Measurements from ENCODE around the gene MAST4.
"Not testable (repeated sequence)": the region's sequence is repeated elsewhere in the genome, so short reads cannot be mapped to it uniquely, and the experiment has no call there.

The MAST4 gene

DNA sequence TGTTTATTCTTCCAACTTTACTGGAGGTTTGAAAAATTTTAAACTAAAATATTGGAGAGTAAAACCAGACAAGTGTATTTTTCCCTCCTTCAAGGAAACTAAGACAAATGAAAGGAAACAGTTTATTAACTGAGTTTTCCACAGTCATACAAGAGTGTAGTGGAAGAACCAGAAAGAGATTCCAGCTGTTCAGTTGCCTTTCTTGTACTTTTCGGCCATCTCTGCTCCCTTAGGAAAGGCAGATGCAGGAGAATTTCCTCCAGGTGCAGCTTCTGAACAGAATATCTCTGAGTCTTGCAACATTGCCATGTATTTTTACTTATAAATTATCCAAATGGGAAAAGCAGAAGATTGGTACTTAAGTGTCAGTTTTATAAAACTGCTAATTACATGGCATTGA, 217.1 kb downstream of the MAST4 start:
- no peak for DNase-seq (ENCODE audit: low read depth)

DNA sequence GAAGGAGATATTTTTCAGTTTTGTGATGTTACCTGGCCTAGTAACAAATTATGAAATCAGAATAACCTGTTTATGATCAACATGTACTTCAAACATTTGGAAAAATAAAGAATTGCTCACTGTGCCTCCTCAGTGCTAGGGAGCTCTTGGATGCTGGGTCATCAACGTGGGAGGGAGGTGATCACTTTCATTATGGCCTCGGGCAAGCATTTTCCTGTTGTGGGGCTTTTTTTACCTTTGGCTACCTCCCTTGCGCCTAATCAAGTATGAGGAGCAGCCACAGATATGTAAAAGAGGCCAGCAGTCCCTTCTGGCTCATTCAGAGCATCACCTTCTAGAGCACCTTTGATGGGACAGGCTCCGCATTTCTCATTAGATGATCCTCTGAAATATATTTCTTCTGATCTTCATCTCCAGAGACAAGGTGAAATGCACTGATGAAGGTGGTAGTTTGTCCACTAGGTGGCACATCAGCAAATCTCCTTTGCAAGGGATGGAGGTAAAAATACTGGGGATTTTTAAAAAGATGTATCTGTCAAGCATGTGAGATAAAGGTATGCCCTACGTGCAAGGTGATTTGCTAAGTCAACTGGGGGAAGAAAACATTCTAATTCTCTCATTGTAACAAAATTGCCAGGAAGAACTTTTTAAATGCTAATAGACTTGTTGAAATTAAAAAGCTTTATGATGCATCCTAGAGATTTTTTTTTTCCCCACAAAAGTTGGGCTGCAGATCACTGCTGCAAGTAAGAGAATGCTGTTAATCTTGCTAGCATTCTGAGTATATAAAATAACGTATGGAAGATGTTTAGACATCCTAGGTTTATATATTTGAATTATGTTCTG, 218.2 kb downstream of the MAST4 start:
- DNase-seq (ENCODE audit: low read depth): peak; percentile 26

DNA sequence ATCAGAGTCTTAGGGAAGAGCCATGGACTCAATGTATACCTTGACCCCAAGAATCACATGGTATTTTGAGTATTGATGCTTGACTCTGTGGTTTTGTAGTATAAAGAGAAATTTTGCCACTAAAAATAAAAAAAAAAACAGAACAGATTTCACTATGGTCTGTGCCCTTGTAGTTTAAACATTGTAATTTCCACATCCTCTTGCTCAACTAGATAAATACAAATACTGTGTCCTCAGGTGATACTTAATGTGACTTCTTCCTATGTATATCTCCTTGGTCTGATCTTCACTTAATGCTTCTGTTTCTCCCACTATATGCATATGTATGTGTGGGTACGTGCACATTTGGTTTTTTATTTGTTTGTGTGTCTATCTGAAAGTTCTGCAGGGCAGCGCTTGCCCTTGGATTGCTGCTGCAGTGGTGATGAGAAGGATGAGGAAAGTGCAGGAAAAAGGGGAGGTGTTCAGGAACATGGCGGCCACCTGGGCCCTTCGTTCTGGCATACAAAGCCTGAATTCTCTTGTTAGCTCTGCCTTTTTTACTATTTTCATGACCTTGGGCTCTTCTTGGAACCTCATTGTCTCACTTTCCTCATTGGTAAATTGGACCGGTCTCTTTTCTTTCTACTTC, 222.2 kb downstream of the MAST4 start:
- DNase-seq (ENCODE audit: low read depth): no peak

DNA sequence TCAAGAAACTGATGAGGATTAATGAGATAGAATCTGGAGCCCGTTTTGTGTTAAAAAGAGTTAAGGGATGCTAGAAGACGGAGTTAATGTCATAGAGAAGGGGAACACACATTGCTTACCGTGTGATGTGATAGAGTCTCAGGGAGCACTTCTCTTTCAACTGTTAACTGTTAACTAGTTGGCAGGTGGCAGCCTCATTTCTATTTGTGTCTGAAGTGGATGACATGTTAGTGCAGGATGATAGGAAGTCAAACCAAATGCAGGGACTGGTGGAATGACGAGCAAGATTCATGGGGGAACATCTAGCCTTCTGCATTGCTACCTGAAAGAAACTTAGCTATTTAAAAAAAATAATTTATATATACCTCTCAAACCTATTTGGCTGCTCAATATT, 222.7 kb downstream of the MAST4 start:
- DNase-seq (ENCODE audit: low read depth): no peak

DNA sequence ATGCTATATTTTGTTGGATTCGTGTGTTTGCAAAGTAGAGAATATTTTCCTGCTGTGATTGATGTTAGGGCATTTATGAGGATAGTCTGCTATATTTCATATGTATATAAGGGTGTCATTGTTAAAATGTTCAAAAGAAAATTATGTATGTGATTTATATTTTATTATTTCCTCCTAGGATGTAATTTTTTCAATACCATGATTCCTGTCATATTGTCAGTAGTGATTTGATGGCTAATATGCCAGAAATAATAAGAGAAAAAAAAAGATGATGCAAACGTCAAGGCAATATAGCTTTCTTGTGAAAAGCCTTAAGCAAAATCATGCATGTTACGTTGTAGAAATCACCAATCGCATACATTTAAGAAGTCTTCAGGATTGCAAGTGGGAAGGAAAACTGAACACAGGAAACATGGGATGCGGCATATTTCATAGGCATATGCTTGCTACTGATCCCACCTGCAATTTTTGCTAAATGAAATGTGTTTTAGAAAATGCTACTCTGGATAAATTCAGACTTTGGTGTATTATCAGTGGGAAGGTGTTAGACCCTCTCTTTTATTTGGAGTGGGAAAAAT, 224.5 kb downstream of the MAST4 start:
- DNase-seq (ENCODE audit: low read depth): no peak

DNA sequence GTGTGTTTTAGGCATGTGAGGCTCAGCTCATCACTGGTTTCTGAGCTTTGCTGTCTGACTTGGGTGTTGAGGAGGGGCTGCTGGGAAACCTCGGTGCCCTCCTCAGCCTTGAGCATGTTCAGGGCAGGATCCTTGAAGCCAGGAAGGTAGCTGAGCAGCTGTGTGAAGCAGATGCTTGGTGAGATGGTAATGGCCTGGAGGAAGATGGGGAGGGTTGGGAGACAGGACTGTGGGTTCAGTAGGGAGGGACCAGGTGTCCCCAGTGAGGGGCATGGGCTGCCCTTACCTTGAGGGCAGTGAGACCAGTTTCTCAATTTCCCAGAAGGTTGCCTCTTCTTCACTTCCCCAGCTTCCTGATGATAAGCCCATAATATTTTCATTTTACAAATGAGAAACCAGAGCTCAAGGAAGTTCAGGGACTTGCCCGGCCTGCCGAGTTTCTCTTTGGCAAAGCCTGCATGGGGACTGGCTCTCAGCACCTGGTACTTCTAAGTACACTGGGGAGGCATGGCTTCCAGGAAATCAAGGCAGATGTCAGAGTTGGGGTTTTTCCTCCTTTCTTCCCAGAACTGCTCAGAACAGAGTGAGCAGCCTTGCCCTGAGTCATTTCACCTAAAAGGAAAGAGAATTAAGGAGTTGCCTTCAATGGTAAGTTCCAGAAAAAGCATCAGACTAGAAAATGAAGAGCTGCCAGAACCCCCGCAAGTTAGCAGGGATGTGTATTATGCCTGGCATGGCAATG, 225.7 kb downstream of the MAST4 start:
- no peak for DNase-seq (ENCODE audit: low read depth)

DNA sequence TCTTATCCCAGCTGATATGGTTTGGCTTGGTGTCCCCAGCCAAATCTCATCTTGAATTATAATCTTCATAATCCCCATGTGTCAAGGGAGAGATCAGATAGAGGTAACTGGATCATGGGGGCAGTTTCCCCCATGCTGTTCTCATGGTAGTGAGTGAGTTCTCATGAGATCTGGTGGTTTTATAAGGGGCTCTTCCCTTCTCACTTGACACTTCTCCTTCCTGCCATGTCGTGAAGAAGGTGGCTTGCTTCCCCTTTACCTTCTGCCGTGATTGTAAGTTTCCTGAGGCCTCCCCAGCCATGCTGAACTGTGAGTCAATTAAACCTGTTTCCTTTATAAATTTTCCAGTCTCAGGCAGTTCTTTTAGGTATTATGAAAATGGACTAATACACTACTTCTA, 226.7 kb downstream of the MAST4 start:
- not testable (repeated sequence) for DNase-seq (ENCODE audit: low read depth)

DNA sequence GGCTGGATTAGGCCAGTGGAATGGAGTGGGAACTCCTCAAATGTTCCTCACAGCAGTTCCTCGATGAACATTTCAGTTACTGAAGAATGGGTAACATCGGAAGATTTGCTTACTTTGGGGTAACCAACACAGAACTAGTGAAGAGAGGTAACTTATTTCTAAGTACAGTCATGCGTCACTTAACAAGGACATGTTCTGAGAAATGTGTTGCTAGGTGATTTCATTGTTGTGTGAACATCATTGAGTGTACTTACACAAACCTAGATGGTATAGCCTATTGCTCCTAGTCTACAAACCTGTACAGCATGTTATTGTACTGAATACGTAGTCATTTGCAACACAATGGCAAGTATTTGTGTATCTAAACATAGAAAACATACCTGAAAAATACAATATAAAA, 228.3 kb downstream of the MAST4 start:
- DNase-seq (ENCODE audit: low read depth): no peak

DNA sequence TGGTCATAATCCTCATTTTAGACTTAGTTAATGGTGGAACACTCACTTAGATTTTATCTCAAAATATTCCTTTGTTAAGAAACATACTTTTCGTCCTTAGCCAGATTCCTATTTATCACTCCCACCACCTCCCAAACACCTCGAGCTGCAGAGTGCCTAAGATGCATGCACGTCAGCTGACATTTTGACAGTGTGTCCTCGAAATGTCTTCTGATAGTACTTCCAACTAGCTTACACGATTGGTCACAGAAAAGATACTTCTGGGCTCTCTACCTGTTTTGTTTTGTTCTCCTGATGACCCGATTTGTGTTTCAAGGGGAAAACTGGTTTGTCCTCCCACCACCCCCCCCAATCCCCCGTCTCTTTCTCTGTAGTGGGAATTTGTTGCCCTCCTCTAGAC, 230.1 kb downstream of the MAST4 start:
- DNase-seq (ENCODE audit: low read depth): no peak

DNA sequence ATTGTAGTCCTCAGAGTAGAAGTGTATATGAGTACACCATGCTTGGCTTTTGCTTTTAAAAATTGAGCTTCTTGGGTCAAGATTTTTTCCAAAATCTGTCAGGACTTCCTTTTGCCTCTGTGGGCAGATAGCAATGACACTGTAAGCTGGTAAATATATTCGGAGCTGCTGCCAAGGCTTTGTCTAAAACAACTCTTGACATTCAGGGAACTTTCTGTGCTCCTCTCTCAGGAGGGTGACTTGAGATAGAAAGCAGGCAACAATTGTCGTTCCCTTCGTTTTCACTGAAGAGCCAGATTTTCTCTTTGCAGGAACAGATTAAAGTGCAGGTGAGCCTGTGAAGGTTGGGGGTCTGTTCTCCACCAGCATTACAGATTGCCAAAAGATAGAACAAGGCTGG, 230.5 kb downstream of the MAST4 start:
- DNase-seq (ENCODE audit: low read depth): no peak

DNA sequence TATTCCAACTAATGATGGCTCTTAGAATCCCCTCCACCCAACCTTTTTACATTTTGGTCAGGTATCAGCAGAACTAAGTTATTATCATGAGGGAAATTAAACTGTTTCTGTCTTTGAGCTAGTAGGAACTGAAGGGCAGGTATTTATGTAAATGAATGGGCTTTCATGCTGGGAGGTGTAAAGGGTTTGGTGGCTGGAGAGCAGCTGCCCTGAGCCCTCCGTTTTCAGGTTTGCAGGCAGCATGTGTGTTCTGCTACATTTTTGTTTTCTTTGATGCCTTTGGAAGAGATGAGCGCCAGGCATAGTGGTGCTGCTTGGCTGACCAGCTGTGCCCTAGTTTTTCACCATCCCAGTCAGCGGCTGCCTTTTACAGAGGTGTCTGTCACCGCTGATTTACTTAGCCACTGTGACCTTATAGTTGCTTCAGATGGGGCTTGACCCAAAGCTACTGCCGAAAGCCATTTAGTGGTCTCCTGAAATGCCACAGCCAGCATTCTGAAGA, 231.9 kb downstream of the MAST4 start:
- DNase-seq (ENCODE audit: low read depth): no peak

DNA sequence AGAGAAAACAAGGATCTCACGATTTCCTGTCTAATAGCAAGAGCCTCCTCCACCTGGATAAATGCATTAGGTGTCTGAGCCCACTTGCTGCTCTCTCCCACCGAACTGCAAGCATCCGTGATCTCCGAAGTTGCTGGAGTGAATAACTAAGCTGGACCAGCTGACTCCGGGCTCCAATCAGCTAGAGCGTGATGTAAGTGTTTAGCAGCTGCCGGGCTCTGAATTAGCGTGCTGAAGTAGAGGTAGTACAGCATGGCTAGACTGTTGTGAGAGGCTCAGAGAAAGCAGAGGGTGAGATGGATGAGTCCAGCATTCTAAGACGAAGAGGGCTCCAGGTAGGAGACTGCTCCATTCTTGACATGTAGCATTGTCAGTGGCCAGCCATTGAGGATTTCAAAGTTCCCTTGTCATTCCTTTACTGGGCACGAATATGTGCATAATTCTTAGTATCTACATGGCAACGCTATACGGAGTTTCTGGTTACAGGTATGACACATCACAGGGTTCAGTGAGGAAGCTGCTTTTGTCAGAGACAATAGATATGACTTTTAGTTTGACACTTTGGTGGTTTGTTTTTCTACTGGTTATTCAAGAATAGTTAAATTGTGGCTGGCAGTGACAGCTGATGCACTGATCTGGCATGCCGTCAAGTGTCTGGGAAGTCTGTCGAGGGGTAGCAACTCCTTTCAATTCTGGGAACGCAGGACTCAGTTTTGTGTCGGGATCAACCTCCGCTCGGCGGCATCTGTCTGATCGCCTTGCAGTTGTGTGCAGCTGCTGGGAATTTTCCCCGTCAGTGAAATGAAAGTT, 232.6 kb downstream of the MAST4 start:
- peak; percentile 39 for DNase-seq (ENCODE audit: low read depth)

DNA sequence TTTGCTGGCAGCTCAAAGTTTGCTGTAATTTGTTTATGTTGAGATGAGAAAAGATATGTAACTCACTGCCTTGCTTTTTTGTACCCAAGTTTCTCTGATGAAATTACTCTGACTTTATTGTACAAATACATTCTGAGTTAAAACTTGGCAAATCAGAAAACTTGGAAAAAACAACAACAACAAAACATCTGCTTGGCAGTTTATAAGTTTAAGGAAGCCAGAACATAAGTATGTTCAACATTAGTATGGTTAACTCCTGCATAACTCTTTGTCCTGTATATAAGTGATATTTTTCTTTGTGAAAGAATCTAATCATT, 233.1 kb downstream of the MAST4 start:
- peak; percentile 35 for DNase-seq (ENCODE audit: low read depth)

DNA sequence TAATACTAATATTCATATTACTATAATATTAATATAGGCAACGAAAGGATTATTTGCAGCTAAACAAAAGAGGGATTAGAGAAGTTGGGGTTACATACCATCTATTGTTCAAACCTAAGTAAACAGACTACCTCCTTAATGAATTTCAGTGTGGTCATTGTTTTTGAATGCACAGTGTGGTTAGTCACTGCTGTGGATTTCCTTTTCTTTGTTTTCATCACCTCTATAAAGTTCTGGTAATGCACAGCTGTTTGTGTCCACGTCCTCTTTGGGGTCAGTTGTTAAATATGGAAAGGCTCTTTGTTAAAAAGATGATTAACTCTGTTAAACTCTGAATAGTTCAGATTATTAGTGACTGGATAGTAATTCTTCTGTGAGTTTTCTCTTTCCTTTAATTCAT, 233.6 kb downstream of the MAST4 start:
- DNase-seq (ENCODE audit: low read depth): no peak

DNA sequence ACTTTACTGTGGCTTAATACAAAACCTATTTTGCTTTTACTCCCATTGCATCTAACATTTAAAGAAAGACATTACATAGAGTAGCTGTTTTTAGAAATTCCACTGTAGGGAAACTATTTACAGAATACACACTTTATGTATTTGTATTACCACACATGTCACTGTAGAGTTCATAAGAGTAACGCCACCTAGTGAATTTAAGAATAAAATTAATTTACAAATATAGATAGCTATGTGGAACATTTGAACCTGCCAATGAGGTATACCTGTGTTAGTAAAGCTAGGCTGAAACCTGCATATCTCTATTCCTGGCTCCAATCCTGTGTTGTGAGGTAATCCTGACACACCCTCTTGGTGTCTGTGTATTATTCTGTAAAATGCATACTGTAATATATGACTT, 234.4 kb downstream of the MAST4 start:
- DNase-seq (ENCODE audit: low read depth): no peak

DNA sequence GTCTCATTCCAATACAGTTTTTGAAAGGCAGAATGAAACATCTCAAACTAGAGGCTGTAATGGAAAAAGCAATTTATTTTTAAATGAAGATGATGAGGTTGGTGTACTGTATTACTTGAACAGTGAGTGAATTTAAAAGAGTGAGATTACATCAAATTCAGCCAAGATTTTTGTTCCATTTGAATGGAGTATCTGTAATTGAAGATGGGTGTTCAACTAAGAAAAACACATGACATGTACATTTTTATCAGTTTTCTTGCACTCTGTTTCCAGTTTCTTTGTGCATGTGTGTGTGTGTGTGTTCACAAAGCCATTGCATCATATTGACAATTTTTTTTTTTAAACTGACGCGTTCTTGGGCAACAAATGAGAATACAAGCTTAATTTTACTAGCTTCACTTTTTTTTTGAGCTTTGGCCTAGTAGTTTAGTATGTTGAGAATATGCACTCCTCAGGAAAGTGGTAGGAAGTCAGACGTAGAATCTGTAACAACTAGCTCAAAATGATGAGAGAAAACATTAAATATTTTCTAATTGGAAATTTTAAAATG, 243.5 kb downstream of the MAST4 start:
- DNase-seq (ENCODE audit: low read depth): no peak

DNA sequence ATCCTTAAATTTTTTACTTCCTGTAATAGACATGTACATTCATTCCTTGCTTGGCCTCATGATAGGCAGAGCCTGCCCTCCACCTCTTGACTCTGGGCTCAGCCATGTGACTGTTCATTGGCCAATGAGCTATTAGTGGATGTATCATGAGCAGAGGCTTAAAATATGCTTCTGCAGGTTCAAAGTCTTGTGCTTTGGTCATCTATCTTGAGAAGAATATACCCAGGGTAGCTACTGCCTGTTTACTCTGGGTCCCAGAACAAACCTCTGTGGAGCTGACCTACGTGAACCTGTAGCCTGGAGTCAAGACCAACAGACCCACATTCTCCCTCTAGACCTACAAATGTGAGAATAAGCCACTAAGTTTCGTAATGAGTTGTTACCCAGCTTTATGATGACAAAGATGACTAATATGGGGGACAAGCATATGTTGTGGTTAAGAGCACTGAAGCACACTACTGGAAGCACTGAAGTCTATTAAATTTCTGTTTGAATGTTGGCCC, 244.4 kb downstream of the MAST4 start:
- DNase-seq (ENCODE audit: low read depth): no peak

DNA sequence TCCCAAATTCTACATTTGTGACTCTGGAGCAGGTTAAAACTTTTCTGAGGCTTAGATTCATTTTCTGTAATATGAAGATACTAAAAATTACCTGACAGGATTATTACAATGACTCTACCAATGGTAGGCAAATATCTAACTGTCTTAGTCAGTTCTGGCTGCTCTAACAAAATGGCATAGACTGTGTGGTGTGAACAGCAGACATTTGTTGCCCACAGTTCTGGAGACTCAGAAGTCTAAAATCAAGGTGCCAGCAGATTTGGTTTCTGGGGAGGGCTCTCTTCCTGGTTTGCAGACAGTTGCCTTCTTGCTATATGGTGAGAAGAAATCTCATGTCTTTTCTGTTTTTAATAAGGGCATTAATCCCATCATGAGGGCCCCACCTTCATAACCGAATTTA, 245.1 kb downstream of the MAST4 start:
- no peak for DNase-seq (ENCODE audit: low read depth)

DNA sequence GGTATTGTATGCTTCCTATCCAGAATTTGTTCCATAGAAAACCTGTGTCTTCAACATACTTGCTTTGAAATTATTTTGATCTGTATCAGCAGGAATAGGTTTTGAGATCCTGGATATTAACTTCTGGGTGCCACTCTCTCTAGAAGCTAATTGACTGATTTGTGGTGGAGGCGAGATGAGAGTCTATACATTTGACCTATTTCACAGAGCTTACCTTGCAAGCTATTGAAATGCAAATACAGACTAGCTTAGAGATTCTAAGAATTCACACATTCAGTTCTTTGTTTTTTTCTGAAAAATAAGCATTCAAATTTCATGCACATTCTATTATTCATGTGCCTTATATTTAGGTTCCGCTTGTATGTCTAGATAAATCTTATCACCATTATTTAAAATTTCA, 246.3 kb downstream of the MAST4 start:
- no peak for DNase-seq (ENCODE audit: low read depth)

DNA sequence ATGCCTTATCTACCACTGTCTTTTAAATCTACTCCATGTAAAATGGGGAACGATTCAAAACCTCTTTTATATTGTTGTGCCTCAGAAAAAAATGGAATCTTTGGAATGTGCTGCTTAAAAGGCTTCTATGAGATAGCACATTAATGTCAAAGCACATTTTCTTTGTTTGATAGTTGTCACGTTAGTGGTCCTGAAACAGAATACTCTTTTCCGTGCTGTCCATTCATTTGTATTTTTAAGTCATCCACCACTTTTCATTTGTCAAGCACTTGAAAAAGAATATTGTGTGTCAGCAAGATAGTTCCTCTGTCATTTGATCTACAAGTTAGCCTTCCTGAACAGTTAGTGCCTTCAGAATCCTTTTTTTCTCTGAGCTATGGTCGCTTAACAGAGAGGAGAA, 246.9 kb downstream of the MAST4 start:
- DNase-seq (ENCODE audit: low read depth): no peak

All from fibroblast of gingiva (primary cell).